GM21717 (cell line): ENCODE data around the gene HAVCR1.

ENCODE experiments used
- ATAC-seq: cut with Tn5 transposase; IDR thresholded peaks from one replicate; pipeline ENCODE4 v1.9.1; 2021; ENCODE audit warnings: mild to moderate bottlenecking, moderate library complexity; ENCODE audit not compliant: unreplicated experiment

HAVCR1 gene

GRCh38 chr5:157004893-157005551 is 53.9 kb downstream of the HAVCR1 start:
- ATAC-seq: no peak

- no peak for ATAC-seq
Observed at GRCh38 chr5:156991714-156992113, 67.2 kb downstream of the HAVCR1 start.

- no peak for ATAC-seq
Observed at GRCh38 chr5:156984064-156984463, 74.9 kb downstream of the HAVCR1 start.

DNA sequence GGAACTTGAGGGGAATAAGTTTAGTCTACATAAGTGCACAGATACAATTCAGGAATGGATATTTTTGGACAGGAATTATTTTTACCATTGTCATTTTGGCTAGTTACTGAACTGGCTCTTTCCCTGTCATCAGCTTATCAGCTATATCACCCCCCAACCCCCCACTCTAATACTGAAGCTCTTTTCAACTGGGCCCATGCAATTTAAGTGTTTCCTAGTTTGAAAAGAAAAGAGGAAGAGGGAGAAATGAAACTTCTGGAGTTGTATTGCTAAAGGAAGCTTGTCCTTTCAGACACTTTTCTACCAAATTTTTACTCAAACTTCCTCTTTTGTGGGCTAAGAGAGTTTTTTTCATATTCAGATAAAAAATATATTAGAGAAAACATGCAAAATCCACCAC is 77.4 kb downstream of the HAVCR1 start:
- ATAC-seq: no peak
